BJ (cell line): ENCODE results near the gene PID1. TPM values are rescaled to one million over a fixed set of nuclear protein-coding genes. Genes with fewer than 3 reads are reported as not detected.

ENCODE experiments used
- CTCF ChIA-PET: fragments of 350-600 bp; formaldehyde crosslinking; extraction: SDS; loops from one replicate; lab custom pipeline; 2021; ENCODE audit warnings: antibody characterized with exemption, inconsistent platforms; lab: Yijun Ruan, JAX
- POLR2A ChIA-PET: fragments of 300-600 bp; sonication (Branson Sonifier 250); formaldehyde crosslinking; extraction: SDS; loops from one replicate; lab custom pipeline; 2021; ENCODE audit warnings: antibody characterized with exemption; lab: Charles Lee
- DNase-seq: peaks from one replicate; pipeline ENCODE4 v3.0.0-alpha.2; 2011; ENCODE audit warnings: low read depth
- H3K27me3 ChIP-seq: 2 replicates; pipeline ENCODE4 v1.6.0; 2011; ENCODE audit warnings: low read length; ENCODE audit not compliant: control insufficient read depth, insufficient read depth
- H3K36me3 ChIP-seq: 2 replicates; pipeline ENCODE4 v1.5.1; 2011; ENCODE audit warnings: low read length; ENCODE audit not compliant: control insufficient read depth, insufficient read depth
- H3K4me3 ChIP-seq: 2 replicates; pipeline ENCODE4 v1.5.1; 2011; ENCODE audit warnings: low read depth, mild to moderate bottlenecking, control low read depth, low read length
- CTCF ChIP-seq: IDR thresholded peaks from 2 replicates; pipeline ENCODE4 v1.5.1; 2011; ENCODE audit warnings: low read depth, mild to moderate bottlenecking, control low read depth, inconsistent platforms, low read length, moderate library complexity; ENCODE audit not compliant: insufficient read depth
- polyA plus RNA-seq: library from polyadenylated mRNA; depleted of rRNA; stranded (reverse); fragments of >200 nt; gene quantifications from 2 replicates; pipeline ENCODE4 v1.2.3, GENCODE V29; 2011

PID1 gene
- polyA plus RNA-seq, 1 experiment: 8.8 TPM

DNA sequence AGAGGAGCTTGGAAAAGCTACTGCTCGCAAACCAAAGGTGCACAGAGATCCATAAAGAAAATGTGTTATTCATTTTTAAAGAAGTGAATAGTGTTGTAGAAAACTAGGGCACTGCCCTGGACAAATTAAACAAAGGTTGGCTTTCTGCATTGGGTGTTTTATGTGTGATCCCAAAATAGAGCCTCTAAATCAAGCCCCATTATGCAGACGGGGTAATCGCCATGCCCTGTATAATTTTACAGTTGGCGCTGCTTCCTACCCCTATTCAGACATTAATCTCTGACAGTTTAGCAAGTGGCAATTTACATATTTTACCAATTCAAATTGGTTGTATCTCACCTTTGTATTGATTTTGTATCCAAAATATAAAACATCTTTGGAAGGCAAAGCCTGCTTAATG, 109.1 kb downstream of the PID1 start:
- no peak for TF ChIP-seq CTCF
- H3K36me3 ChIP-seq: no peaks in the 10 kb centered on the region
- ChIA-PET POLR2A (no interaction called here), CTCF (no interaction called here)
- H3K4me3 ChIP-seq: no peak overlapping the region
- no peaks in the 10 kb centered on the region for H3K27me3 ChIP-seq
- no peak for DNase-seq

GRCh38 chr2:229160984-229161383, 110.1 kb downstream of the PID1 start:
- no peaks in the 10 kb centered on the region for H3K27me3 ChIP-seq
- H3K4me3 ChIP-seq: no peak overlapping the region
- CTCF ChIA-PET: no interaction called here
- no peak for TF ChIP-seq CTCF
- H3K36me3 ChIP-seq: no peaks in the 10 kb centered on the region
- no peak for DNase-seq
- POLR2A ChIA-PET: no interaction called here

DNA sequence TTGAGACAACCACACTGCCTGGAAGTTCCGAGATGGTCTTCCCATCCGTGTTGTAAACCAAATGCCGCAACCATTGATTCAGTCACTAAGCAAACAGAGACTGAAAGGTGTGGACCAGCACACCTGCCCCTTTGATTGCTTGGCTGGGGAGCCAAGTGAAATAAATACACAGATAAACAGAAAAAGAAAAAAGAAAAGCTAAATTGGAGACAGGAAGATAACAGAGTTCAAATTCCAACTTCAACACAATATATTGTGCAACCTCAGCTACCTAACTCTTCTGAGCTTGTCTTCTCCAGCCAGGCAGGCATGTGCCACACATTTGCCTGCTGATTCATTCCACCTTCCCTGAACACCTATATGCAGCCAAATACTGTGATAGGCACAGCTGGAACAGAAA, 110.9 kb downstream of the PID1 start:
- Histone ChIP-seq H3K36me3 (no peaks in the 10 kb centered on the region), H3K4me3 (no peak overlapping the region), H3K27me3 (no peaks in the 10 kb centered on the region)
- ChIA-PET CTCF (no interaction called here), POLR2A (no interaction called here)
- DNase-seq: no peak
- no peak for TF ChIP-seq CTCF

DNA sequence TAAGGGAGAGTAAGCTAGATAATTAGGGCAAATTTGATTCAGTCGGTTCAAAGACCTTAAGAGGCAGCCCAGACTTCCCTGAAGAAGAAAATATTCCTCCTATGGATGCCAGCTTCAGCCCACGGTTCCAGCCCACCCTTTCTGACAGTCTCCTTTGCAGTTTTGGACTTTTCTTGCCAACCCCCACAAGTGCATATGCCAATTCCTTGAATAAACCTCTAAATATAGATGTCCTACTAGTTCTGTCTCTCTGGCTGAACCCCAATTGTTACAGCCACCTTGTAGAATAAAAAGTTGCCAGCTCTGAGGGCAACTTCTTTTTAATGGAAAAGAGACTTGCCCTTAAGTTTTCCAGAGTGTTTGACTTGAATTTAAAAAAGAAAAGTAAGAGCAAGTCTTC, 111.7 kb downstream of the PID1 start:
- CTCF ChIA-PET: interaction anchor here (0.5 kb wide), 1 partner anchor 272 kb away, joined by 3 read pairs; no protein-coding TSS in a partner anchor

DNA sequence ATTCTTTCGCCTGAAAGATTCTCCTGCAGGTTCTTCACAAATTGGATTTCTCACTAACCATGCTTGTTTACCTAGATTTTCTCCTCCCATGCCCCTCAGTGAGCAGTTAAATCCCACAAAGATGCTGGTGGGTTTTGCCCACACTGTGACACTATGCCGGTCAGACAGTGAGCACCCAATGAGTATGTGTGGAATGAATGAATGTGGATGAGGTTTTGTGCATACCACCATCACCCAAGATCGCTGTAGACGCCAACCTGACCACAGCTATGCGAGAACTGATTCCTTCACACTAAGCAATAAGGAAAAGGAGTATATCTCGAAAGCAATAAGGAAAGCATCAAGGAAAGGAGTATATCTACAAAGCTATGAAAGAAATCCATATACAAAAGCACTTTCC, 116.7 kb downstream of the PID1 start:
- CTCF ChIA-PET: interaction anchor here (1.2 to 2.3 kb wide), 2 partner anchors 10 to 432 kb away, joined by 3 to 7 read pairs; no protein-coding TSS in a partner anchor

More for the DNA sequence above, 111.7 kb downstream of the PID1 start:
- no peak overlapping the region for H3K4me3 ChIP-seq
- no peak for TF ChIP-seq CTCF
- no peaks in the 10 kb centered on the region for H3K27me3 ChIP-seq
- no peak for DNase-seq
- POLR2A ChIA-PET: no interaction called here
- H3K36me3 ChIP-seq: no peaks in the 10 kb centered on the region

More for the DNA sequence above, 116.7 kb downstream of the PID1 start:
- H3K36me3 ChIP-seq: no peaks in the 10 kb centered on the region
- H3K27me3 ChIP-seq: no peaks in the 10 kb centered on the region
- no peak overlapping the region for H3K4me3 ChIP-seq
- DNase-seq: no peak
- POLR2A ChIA-PET: no interaction called here
- no peak for TF ChIP-seq CTCF
